Adrenal gland (tissue), 12 donors: ENCODE measurements around the gene HOXD10. TPM values are rescaled to one million over a fixed set of nuclear protein-coding genes. Genes with fewer than 3 reads are reported as not detected.

Source experiments
- DNase-seq, 7 donors: peaks; one replicate each; pipeline ENCODE4 v3.0.0-alpha.2; 2019 to 2020
- H3K27ac ChIP-seq, 5 donors: fragments of 200-600 bp; sonication (generic) in 4 of 5; 1 replicate in 3 of 5; 2 replicates in 2 of 5; pipeline versions ENCODE4 v1.5.1 to v1.8.0; 2016 to 2020; ENCODE audit warnings: mild to moderate bottlenecking in 1 of 5
- H3K27me3 ChIP-seq: fragments of 200-600 bp; 2 replicates; pipeline ENCODE4 v1.8.0; 2021
- H3K36me3 ChIP-seq, 2 donors: fragments of 200-600 bp; replicated peaks in 1 of 2; 1 replicate in 1 of 2; 2 replicates in 1 of 2; pipeline versions ENCODE4 v1.5.1 to v1.8.0; 2018 to 2022
- H3K4me1 ChIP-seq, 2 donors: fragments of 200-600 bp; replicated peaks in 1 of 2; 1 replicate in 1 of 2; 2 replicates in 1 of 2; pipeline versions ENCODE4 v1.5.1 to v1.8.0; 2018 to 2021
- H3K4me3 ChIP-seq, 4 donors: fragments of 200-600 bp; sonication (generic) in 3 of 4; one replicate each; pipeline ENCODE4 v1.5.1; 2016 to 2018
- H3K9me3 ChIP-seq, 3 donors: fragments of 200-600 bp; sonication (generic) in 1 of 3; replicated peaks in 1 of 3; 1 replicate in 2 of 3; 2 replicates in 1 of 3; pipeline versions ENCODE4 v1.5.1 to v1.8.0; 2016 to 2021
- CTCF ChIP-seq, 6 experiments: fragments of 450-650 bp in 4 of 6; fragments of 200-600 bp in 2 of 6; sonication (generic) in 1 of 6; IDR thresholded peaks; 1 replicate in 5 of 6; 2 replicates in 1 of 6; pipeline versions ENCODE4 v1.5.1 to v1.8.0; 2016 to 2021; ENCODE audit warnings: antibody characterized with exemption in 6 of 6, mild to moderate bottlenecking in 2 of 6, moderate library complexity in 1 of 6
- POLR2A ChIP-seq, 2 donors: fragments of 450-650 bp; IDR thresholded peaks; one replicate each; pipeline ENCODE4 v1.6.1; 2017; ENCODE audit warnings: antibody characterized with exemption in 2 of 2, mild to moderate bottlenecking in 2 of 2, moderate library complexity in 1 of 2
- WGBS, 4 donors: extraction: QIAGEN DNeasy Blood & Tissue Kit in 2 of 4; methylation state at CpG; one replicate each; pipeline versions ENCODE4 v1.1.5 to v1.1.7; 2013 to 2017; 5-methylcytosine and 5-hydroxymethylcytosine counted together
- intact Hi-C, 2 donors: fragments of 100-400 bp; cut with DNase I; formaldehyde crosslinking; loops; one replicate each; pipeline versions ENCODE4 v1.14.1 to v1.15.0; 2022 to 2023
- polyA plus RNA-seq, 3 donors: library from polyadenylated mRNA; stranded (reverse); fragments of 200-250 nt in 2 of 3; fragments of 350-450 nt in 1 of 3; fragmentation: Illumina TruSeq in 1 of 3; extraction: RNeasy Lipid Tissue Mini Kit (QIAGEN cat#74804) in 1 of 3; gene quantifications; one replicate each; pipeline ENCODE4 v1.2.3, GENCODE V29; 2013 to 2014
- total RNA-seq, 9 donors: library from RNA; depleted of rRNA in 4 of 9; stranded (reverse); fragments of >200 nt in 4 of 9; fragments of 120-200 nt in 1 of 9; fragmentation: NEBNext Ultra II Directional in 1 of 9; extraction: Animal tissue kit (Norgen Biotek cat#: 25700) in 1 of 9; gene quantifications; one replicate each; pipeline versions ENCODE4 v1.1.0 to v1.2.4, GENCODE V29; 2013 to 2023
- donor health status: healthy with polysubstance abuse.
- donor health status: Bipolar disorder and iron deficiency.
- donor health status: DM: yes; HTN: yes; CAD: no.
- donor health status: DM: no; HTN: no; CAD: no.
- donor health status: DM: no; HTN: no; CAD: no.
- donor health status: DM: yes; HTN: yes; CAD: no.

HOXD10 gene
- total and polyA plus RNA-seq, 12 donors, result 0.11 to 0.33 (median 0.18) TPM; not detected in 8

- peaks cover 96% of the 10 kb centered on the region for H3K27me3 ChIP-seq
- H3K4me1 ChIP-seq, result peaks cover 4 to 17% of the 10 kb centered on the region in 2 donors
- TF ChIP-seq POLR2A (IDR thresholded peaks at IDR 0.05), result no peak
- TF ChIP-seq CTCF (IDR thresholded peaks at IDR 0.05), result no peak
- no peaks in the 10 kb centered on the region for H3K36me3 ChIP-seq
- no peak for DNase-seq
- intact Hi-C loops, result loop anchor here (5.0 to 10.0 kb wide), 3 partner anchors 405 to 835 kb away; no protein-coding TSS in a partner anchor
- H3K27ac ChIP-seq, result no peak overlapping the region
- H3K9me3 ChIP-seq, result no peaks in the 10 kb centered on the region
- no peak overlapping the region for H3K4me3 ChIP-seq
Measured at GRCh38 chr2:176089843-176090395, 26.7 kb upstream of the HOXD10 start.

- peaks cover 96% of the 10 kb centered on the region for H3K27me3 ChIP-seq
- no peaks in the 10 kb centered on the region for H3K36me3 ChIP-seq
- H3K27ac ChIP-seq, result no peak overlapping the region
- no peaks in the 10 kb centered on the region for H3K9me3 ChIP-seq
- WGBS, 4 donors, result 29 to 37% (median 36%) methylated on average over 5 of the region's 5 CpGs
- TF ChIP-seq CTCF (IDR thresholded peaks at IDR 0.05), result no peak
- TF ChIP-seq POLR2A (IDR thresholded peaks at IDR 0.05), result no peak
- H3K4me1 ChIP-seq, result peaks cover 4 to 17% of the 10 kb centered on the region in 2 donors
- intact Hi-C loops, result loop anchor here in 1 of 2 donors (5.0 to 10.0 kb wide), 2 partner anchors 724 to 836 kb away; no protein-coding TSS in a partner anchor
- DNase-seq, result no peak
- no peak overlapping the region for H3K4me3 ChIP-seq
Measured at GRCh38 chr2:176090862-176091261, 25.7 kb upstream of the HOXD10 start.

- DNase-seq, result no peak
- peaks cover 97% of the 10 kb centered on the region for H3K27me3 ChIP-seq
- 10 to 13% (median 12%) methylated on average over 29 to 31 of the region's 31 CpGs for WGBS, 4 donors
- intact Hi-C loops, result loop anchor here in 1 of 2 donors (5.0 to 10.0 kb wide), 2 partner anchors 724 to 837 kb away; no protein-coding TSS in a partner anchor
- no peak overlapping the region for H3K27ac ChIP-seq
- H3K36me3 ChIP-seq, result no peaks in the 10 kb centered on the region
- H3K4me1 ChIP-seq, result peaks cover 4 to 20% of the 10 kb centered on the region in 2 donors
- H3K4me3 ChIP-seq, result no peak overlapping the region
- H3K9me3 ChIP-seq, result no peaks in the 10 kb centered on the region
- TF ChIP-seq CTCF (IDR thresholded peaks at IDR 0.05), result no peak
Measured at GRCh38 chr2:176091329-176092258, 25.0 kb upstream of the HOXD10 start.
